Fibroblast of skin of back (primary cell): Measurements from ENCODE around the gene BTNL8.
A peak's percentile ranks its signal among the peaks of the same experiment; 100 is the strongest.
"Not testable (repeated sequence)": the region's sequence is repeated elsewhere in the genome, so short reads cannot be mapped to it uniquely, and the experiment has no call there.

Experiments
- DNase-seq: peaks from one replicate; pipeline ENCODE4 v3.0.0-alpha.2; 2013

BTNL8 gene

GRCh38 chr5:180875860-180876426 is 23.0 kb upstream of the BTNL8 start:
- DNase-seq = no peak

GRCh38 chr5:180885845-180886529 is 13.0 kb upstream of the BTNL8 start:
- not testable (repeated sequence) for DNase-seq

- DNase-seq = no peak
Measured at GRCh38 chr5:180889381-180889780, 9.6 kb upstream of the BTNL8 start.

GRCh38 chr5:180895330-180895729 is 3.6 kb upstream of the BTNL8 start:
- DNase-seq = not testable (repeated sequence)

GRCh38 chr5:180900178-180900577 is 1.2 kb downstream of the BTNL8 start:
- no peak for DNase-seq

GRCh38 chr5:180901319-180902009 is 2.5 kb downstream of the BTNL8 start:
- DNase-seq = no peak

GRCh38 chr5:180908400-180908799 is 9.4 kb downstream of the BTNL8 start:
- DNase-seq = no peak

GRCh38 chr5:180908998-180909731 is 10.2 kb downstream of the BTNL8 start:
- no peak for DNase-seq

GRCh38 chr5:180909782-180910181 is 10.8 kb downstream of the BTNL8 start:
- DNase-seq = no peak

GRCh38 chr5:180910182-180910581 is 11.2 kb downstream of the BTNL8 start:
- DNase-seq = no peak

- no peak for DNase-seq
Measured at GRCh38 chr5:180910735-180911134, 11.8 kb downstream of the BTNL8 start.

- no peak for DNase-seq
Measured at GRCh38 chr5:180914646-180915045, 15.7 kb downstream of the BTNL8 start.

- no peak for DNase-seq
Measured at GRCh38 chr5:180915924-180916323, 17.0 kb downstream of the BTNL8 start.

GRCh38 chr5:180918380-180918779 is 19.4 kb downstream of the BTNL8 start:
- DNase-seq = no peak

GRCh38 chr5:180920710-180921109 is 21.8 kb downstream of the BTNL8 start:
- DNase-seq = no peak

GRCh38 chr5:180922932-180923331 is 24.0 kb downstream of the BTNL8 start:
- DNase-seq = no peak

- DNase-seq = no peak
Measured at GRCh38 chr5:180932660-180933059, 33.7 kb downstream of the BTNL8 start.

- DNase-seq = no peak
Measured at GRCh38 chr5:180935203-180935602, 36.2 kb downstream of the BTNL8 start.

GRCh38 chr5:180938294-180938693 is 39.3 kb downstream of the BTNL8 start:
- no peak for DNase-seq

GRCh38 chr5:180950291-180950949 is 51.5 kb downstream of the BTNL8 start:
- DNase-seq = peak; percentile 4

- no peak for DNase-seq
Measured at GRCh38 chr5:180959661-180960060, 60.7 kb downstream of the BTNL8 start.

- peak; percentile 38 for DNase-seq
Measured at GRCh38 chr5:180960209-180960608, 61.2 kb downstream of the BTNL8 start.

GRCh38 chr5:180969406-180969805 is 70.4 kb downstream of the BTNL8 start:
- DNase-seq = no peak
